ENCODE results near the gene C6orf141. TPM values are rescaled to one million over a fixed set of nuclear protein-coding genes. Genes with fewer than 3 reads are reported as not detected.

Gene C6orf141
- total RNA-seq, 1 experiment from 2014 or later: 43.8 TPM

DNA sequence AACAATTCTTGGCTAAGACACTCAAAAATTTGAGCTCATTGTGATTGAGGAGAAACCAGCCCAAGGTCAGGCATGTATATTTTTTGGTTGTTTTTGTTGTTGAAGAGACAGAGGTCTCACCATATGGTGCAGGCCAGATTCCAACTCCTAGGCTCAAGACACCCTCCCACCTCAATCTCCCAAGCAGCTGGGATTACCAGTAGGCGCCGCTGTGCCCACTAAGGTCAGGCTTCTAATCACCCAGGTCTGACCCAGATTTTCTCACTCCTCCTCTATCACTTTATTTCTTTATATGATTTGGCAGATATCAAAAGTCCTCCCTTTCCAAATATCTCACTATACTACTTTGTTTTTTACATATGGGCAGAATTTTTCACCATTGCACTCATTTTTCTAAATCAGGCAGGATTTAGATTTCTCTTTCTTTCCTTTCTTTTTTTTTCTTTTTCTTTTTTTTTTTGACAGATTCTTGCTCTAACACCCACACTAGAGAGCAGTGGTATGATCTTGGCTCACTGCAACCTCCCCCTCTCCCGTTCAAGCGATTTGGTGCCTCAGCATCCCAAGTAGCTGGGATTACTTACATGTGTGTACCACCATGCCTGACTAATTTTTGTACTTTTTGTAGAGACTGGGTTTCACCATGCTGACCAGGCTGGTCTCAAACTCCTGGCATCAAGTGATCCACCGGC lies 1.7 kb upstream of the C6orf141 start:
- no peak for DNase-seq
- peaks cover 8% of the 10 kb centered on the region for H3F3A ChIP-seq (ENCODE audit: low read length, unreplicated experiment)
- H2AFZ ChIP-seq (ENCODE audit: low read length): no peak overlapping the region
- ChIA-PET POLR2A (ENCODE audit: unreplicated experiment) (no interaction called here), CTCF (no interaction called here)
- no peak overlapping the region for H3K9ac ChIP-seq (ENCODE audit: low read length)
- H3K79me2 ChIP-seq (ENCODE audit: low read length): peaks cover 34% of the 10 kb centered on the region
- no peaks in the 10 kb centered on the region for H3K9me3 ChIP-seq (ENCODE audit: low read length)
- intact Hi-C loops (cut with micrococcal nuclease): no loop called here
- no TSS peak for BruUV-seq (replicated peaks)
- H3K4me3 ChIP-seq (ENCODE audit: low read length): no peak overlapping the region
- H3K36me3 ChIP-seq (ENCODE audit: low read depth, low read length): no peaks in the 10 kb centered on the region
- no peaks in the 10 kb centered on the region; the same call in 1 of the 2 replicates for H4K20me1 ChIP-seq (ENCODE audit: low read length)
- TF ChIP-seq, protein P1, sequence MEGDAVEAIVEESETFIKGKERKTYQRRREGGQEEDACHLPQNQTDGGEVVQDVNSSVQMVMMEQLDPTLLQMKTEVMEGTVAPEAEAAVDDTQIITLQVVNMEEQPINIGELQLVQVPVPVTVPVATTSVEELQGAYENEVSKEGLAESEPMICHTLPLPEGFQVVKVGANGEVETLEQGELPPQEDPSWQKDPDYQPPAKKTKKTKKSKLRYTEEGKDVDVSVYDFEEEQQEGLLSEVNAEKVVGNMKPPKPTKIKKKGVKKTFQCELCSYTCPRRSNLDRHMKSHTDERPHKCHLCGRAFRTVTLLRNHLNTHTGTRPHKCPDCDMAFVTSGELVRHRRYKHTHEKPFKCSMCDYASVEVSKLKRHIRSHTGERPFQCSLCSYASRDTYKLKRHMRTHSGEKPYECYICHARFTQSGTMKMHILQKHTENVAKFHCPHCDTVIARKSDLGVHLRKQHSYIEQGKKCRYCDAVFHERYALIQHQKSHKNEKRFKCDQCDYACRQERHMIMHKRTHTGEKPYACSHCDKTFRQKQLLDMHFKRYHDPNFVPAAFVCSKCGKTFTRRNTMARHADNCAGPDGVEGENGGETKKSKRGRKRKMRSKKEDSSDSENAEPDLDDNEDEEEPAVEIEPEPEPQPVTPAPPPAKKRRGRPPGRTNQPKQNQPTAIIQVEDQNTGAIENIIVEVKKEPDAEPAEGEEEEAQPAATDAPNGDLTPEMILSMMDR (conservative IDR thresholded peaks at IDR 0.05; ENCODE audit: low read depth, low read length): 0 out of 2 replicates have a peak, but pooled peaks have one; percentile 15
- TF ChIP-seq EZH2phosphoT487 (IDR thresholded peaks at IDR 0.05; ENCODE audit: borderline replicate concordance, low read length) (no peak), EZH2 (IDR thresholded peaks at IDR 0.05; ENCODE audit: low read length, unreplicated experiment) (no peak)
- no peaks in the 10 kb centered on the region for H3K9me2 ChIP-seq (replicated peaks; ENCODE audit: low read length)
- no peak overlapping the region for H3K4me2 ChIP-seq (ENCODE audit: low read length)
- H3K4me1 ChIP-seq (ENCODE audit: insufficient read depth, low read length): peaks cover 19% of the 10 kb centered on the region
- no peak overlapping the region for H3K27ac ChIP-seq (ENCODE audit: low read length)
- no peaks in the 10 kb centered on the region for H3K27me3 ChIP-seq (ENCODE audit: low read length)
- no peak for ATAC-seq

DNA sequence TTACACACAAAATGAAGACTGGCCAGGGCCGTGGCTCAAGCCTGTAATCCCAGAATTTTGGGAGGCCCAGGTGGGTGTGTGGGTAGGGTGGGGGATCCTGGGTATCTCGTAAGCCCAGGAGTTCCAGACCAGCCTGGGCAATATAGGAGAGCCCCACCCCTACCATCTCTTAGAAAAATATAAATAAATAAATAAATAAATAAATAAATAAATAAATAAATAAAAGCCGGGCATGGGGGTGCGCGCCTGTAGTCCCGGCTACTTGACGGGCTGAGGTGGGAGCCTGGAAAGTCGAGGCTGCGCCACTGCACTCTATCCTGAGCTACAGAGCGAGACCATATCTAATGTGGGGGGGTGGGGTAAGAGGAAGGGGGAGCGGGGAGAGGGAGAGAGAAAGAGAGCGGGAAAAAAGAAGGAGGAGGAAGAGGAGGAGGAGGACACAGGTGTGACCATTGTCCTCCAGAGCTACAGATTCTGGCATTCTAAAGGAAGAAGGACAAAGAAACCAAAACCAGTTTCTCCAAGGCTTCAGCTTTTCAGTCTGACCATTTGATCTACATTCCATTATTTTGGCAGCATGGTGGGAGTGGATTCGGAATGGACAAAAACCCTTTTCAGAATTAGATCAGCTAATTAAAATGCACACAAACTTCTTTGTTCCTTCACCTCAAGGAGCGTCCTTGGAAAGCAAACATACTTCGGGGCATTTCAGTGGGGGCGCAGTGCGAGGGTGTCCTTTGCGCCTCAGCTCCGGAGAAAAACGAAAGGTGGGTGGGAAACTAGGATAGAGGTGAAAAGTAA lies 577 bp upstream of the C6orf141 start:
- CTCF ChIA-PET: interaction anchor here (0.5 to 1.6 kb wide), 3 partner anchors 18 to 47 kb away, joined by 3 to 8 read pairs (median 7); no protein-coding TSS in a partner anchor
- peak overlapping the region; percentile 88 for H2AFZ ChIP-seq (ENCODE audit: low read length)
- TF ChIP-seq, protein P1 (conservative IDR thresholded peaks at IDR 0.05; ENCODE audit: low read depth, low read length): peak; percentile 26; the same call in 1 of the 2 replicates
- TF ChIP-seq EZH2 (IDR thresholded peaks at IDR 0.05; ENCODE audit: low read length, unreplicated experiment): no peak
- no peak for TF ChIP-seq EZH2phosphoT487 (IDR thresholded peaks at IDR 0.05; ENCODE audit: borderline replicate concordance, low read length)
- H4K20me1 ChIP-seq (ENCODE audit: low read length): no peaks in the 10 kb centered on the region; the same call in 1 of the 2 replicates
- H3F3A ChIP-seq (ENCODE audit: low read length, unreplicated experiment): peaks cover 8% of the 10 kb centered on the region
- H3K27ac ChIP-seq (ENCODE audit: low read length): peak overlapping the region; percentile 74
- POLR2A ChIA-PET (ENCODE audit: unreplicated experiment): interaction anchor here (0.6 to 1.3 kb wide), 3 partner anchors 9 to 442 kb away, joined by 3 to 6 read pairs (median 3); no protein-coding TSS in a partner anchor
- BruUV-seq (replicated peaks): no TSS peak
- no peak for ATAC-seq
- peaks cover 30% of the 10 kb centered on the region for H3K4me1 ChIP-seq (ENCODE audit: insufficient read depth, low read length)
- intact Hi-C loops (cut with micrococcal nuclease): loop anchor here (1.0 to 2.0 kb wide), 2 partner anchors 9 to 17 kb away; no protein-coding TSS in a partner anchor
- no peak for DNase-seq
- H3K9me3 ChIP-seq (ENCODE audit: low read length): no peaks in the 10 kb centered on the region
- H3K27me3 ChIP-seq (ENCODE audit: low read length): no peaks in the 10 kb centered on the region
- peak overlapping the region; percentile 95 for H3K9ac ChIP-seq (ENCODE audit: low read length)
- peaks cover 45% of the 10 kb centered on the region for H3K79me2 ChIP-seq (ENCODE audit: low read length)
- peak overlapping the region; percentile 90 for H3K4me3 ChIP-seq (ENCODE audit: low read length)
- peak overlapping the region; percentile 98 for H3K4me2 ChIP-seq (ENCODE audit: low read length)
- H3K36me3 ChIP-seq (ENCODE audit: low read depth, low read length): no peaks in the 10 kb centered on the region
- H3K9me2 ChIP-seq (replicated peaks; ENCODE audit: low read length): no peaks in the 10 kb centered on the region

Data from PC-3 (cell line).